T follicular helper cell (primary cell): ENCODE results near the gene SLC12A1.
A peak's percentile ranks its signal among the peaks of the same experiment; 100 is the strongest.

Experiments
- DNase-seq: peaks from one replicate; pipeline ENCODE4 v3.0.0-alpha.2; 2020; ENCODE audit warnings: low read depth
- total RNA-seq, 2 experiments: gene quantifications; one replicate each; lab custom pipeline; 2026; lab: John Stamatoyannopoulos, UW

Gene SLC12A1
- total RNA-seq, result 0 reads per million in 2 experiments

DNA sequence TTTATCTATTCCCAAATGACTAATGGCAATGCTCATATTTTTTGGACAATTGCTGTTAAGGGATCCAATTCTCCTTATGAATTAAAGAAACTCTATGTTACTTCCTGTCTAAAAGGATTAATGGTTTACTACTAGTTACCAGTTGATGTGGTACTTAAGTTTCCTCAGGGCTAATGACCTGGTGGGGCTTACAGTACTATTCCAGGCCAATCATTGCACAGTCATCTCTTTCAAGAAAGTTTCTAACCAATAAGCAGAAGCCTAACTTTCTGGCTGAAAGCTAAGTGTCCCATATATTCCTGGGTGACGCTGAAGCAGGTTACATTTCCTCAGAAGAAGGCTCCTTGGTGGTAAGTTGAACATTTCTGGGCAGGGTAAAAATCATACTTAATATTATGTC, at the start of gene SLC12A1:
Gene SLC12A1, plus strand, starts transcription at position 322 of the 400 bp plus-strand sequence. CDS start 1,418 bp downstream, outside the sequence.
- no peak for DNase-seq

DNA sequence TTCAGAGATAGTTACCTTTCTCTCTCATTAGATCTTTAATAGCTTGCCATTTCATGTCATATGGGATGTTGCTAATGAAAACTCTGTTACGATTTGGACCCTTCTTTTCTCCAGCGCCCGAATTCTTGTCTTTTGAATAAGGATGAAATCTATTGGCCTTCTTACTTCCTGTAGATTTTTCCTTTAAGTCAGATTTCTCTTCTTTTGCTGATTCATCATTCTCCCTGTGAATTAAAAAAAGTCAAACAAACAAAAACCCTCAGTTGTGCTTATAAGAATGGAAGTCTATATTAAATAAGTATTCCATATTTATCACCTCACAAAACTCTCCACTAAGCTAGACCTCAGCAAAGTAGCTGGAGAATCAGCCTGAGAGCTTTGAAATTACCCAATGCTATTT, 37.5 kb upstream of the SLC12A1 start:
- no peak for DNase-seq

DNA sequence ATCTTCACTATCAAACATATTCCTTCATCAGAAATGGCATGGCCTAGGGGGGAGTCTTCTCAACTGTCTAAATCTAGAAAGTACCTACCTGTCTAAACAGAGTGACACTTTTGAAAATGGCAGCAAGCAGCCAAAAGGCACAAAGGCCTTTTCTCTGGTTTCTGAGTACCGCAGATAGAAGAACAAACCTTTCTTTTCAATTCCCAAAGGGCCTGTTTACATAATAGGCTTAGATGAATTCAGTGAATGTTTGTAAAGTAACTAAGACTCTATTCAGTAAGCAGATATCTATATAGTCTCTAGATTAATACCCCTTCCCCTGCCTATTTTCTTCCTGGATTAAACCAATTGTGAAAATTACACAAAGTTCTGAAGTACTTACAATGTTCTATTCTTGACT, 35.1 kb upstream of the SLC12A1 start:
- no peak for DNase-seq

DNA sequence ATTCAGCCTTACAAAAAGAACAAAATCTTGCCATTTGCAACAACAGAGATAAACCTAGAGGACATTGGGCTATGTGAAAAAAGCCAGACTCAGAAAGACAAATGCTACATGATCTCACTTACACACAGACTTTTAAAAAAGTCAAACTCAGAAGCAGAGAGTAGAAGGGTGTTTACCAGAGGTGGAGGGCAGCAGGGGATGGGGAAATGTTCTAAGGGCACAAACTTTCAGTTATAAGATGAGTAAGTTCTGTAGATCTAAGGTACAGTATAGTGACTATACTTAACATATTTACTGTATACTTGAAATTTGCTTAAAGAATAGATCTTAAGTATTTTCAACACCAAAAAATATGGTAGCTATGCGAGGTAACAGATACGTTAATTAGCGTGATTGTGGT, 31.0 kb upstream of the SLC12A1 start:
- no peak for DNase-seq

DNA sequence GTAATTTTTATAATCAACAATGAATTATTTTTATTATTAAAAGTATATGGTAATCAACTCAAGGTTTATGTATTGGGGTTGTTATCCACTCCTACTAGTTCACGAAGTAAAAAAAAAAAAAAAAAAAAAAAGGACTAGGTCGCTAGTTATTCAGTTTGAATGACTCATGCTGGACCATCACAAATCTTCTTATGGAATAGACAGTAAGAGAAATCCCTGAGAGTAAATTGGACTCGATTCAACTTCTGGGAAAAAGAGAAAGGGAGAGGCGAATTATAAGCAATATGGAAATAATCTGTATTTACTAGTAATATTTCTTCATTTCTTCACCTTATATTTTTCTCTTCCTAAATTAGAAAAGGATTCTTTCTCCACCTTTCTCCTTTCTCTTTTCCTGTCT, 30.0 kb upstream of the SLC12A1 start:
- no peak for DNase-seq

DNA sequence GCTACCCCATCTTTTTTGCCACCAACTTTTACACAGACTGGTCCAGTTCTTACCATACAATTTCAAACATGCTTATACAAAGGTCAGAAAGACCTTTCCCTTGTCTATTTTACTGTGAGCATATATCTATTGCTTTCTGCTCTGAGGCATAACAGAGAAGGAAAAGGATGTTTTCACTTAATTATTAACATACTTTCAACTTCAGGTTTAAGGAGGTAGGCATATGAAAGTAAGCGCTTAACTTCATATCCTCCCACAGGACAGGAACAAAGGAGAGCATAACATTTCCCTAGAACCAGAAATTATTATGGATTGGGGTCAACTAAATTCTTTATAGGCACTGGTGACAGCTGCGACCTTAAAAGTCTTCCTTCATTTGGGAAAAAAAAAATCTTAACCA, 29.1 kb upstream of the SLC12A1 start:
- no peak for DNase-seq

DNA sequence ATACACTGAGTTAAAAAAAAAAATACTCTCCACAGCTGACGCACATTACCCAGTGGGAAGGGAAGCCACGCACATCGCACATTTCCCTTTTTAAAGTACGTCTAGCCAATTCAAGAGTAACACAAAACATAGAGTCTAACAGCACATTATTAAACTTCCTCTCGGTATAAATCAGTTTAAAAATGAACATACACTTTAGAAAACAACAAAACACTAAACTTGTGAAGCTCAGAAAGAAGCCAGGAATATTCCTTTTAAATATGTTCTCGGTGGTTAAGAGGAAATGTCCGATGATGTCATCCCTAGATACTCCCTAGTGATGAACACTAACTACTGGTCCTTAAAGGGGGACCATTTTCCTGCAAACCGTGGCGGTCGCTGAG, 28.7 kb upstream of the SLC12A1 start:
- DNase-seq, result no peak

DNA sequence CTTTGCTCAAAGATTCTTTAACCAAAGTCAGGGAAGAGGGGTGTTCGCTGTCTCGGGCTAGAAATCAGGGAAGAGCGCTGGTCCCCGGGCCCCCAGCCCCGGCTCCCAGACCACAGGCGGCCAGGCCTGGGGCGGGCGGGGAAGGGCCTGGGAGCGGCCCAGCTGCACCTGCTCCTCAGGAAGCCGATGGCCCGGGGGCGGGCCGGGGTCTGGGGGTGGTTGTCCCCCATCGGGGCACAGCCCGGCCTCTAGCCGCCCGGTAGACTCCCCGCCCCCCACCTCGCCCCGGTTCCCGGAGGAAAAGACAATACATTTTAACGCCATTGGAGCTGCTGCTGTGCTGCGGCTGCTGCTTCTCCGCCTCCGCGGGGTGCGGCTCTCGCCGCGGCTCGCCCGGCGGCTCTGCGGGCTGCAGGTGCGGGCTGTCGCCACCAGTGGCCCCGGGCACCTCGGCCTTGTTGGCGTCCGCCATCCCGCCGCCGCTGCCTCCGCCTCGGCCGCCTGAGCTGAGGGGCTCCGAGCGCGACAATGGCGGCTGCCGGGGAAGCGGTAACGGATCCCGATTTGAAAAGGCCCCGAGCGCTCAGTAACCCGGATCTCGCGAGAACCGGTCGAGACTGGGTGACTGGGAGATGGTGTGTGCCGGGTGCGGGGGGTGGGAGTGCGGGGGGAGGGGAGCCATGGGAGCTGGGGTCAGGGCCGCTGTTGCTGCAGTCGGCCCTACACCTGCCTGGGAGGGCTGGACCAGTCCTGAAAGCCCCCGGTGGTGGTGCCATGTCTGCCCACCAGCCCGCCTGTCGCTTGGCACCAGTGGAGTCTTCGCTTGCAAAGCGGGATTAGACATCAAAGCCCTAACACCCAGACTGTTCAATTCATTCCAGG, 28.1 kb upstream of the SLC12A1 start, which contains the start of gene MYEF2:
Gene MYEF2, minus strand, starts transcription at position 530 of the 882 bp plus-strand sequence. Its CDS starts 58 bp downstream, at position 472.
- DNase-seq, result peak; percentile 54

DNA sequence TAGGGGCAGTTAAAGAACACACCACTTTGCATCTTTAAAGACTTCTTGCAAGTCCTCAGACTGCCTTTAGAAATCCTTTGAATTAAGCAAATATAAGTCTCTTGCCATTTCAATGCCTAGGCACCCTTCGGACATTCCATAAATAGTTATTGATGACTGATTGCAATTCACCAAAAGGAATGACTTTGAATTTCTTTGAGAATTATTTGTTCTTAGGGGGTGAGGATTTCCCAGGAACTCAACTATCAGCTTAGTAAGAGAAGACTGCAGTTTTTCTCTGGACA, 27.5 kb upstream of the SLC12A1 start:
- no peak for DNase-seq

DNA sequence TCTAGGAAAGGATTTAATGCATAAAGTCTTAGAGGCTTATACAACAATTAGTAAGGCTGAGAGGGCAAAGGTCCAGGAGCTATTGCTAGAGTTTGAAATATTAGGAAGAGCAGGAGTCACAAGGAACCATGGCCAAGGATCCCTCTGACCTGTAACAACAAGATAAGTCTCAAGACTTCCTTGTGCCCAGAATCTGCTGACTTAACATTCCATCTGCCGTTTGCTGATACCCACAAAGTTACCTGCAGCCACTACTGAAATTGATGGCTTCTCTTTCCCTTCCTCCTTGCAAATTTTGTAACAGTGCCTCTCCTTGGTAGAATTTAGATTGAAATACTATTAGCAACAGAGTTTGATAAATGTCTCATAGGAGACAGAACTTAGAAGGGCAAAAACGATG, 23.4 kb upstream of the SLC12A1 start:
- no peak for DNase-seq

DNA sequence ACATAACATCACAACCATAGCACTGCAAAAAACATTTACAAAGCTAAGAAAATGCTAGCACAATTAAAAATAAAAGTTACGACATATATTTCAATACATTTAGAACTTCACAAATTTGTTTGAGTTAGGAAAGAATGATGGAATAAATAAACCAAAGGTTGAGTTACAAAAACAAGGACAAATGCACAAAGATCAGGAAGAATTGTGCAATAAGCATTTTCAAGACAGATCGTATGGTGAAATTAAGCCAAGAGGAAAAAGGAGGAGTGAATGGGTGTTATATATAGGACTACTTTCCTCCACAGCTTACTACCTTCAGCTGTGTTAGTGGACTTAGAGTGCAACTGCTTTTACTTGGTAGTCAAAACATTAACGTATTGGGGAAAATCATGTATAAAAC, 20.6 kb upstream of the SLC12A1 start:
- no peak for DNase-seq

DNA sequence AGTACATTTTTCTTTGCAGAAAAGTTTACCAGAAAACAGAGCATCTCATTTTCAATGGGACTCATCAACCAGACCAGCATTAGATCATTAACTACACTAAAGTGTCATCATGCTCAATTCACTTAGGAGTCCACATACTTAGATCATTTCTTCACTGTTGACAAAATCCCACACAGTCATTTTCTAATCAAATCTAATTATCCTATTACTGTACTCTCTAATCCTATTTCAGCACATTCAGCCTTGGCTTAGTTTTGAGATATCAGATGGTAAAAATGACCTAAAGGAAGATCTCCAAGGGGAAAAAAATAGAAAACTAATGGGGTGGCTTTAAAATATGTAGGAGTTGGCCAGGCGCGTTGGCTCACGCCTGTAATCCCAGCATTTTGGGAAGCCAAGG, 19.8 kb upstream of the SLC12A1 start:
- DNase-seq, result no peak

DNA sequence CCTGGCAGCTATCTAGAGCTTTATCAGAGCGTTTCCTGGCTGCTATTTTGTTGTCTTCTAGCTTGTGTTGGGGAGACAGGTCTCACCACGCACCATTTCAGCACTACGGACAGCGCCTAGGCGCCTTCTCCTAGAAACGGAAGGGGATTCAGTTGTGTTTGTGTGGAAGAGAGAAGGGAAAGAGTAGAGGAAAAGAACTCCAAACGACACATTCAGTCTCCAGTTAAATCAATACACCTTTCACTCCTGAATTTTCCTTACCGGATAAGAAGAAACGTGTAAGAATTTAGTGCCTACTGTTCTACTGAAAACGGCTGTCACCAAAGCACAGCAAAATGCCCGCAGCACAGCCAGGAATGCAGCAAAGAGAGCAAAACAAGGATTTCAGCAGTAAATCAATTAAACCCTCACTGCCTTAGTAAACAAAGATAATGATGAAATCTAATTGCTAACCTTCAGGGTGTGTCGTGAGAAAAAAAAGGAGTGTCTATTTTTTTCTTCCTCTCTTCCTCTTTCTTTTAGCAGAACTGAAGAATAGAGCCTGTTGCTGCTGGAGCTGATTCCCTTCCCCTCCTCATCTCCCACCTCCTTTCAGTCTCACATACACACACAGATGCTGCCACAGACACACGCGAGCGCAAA, 15.0 kb upstream of the SLC12A1 start:
- DNase-seq, result peak; percentile 3

DNA sequence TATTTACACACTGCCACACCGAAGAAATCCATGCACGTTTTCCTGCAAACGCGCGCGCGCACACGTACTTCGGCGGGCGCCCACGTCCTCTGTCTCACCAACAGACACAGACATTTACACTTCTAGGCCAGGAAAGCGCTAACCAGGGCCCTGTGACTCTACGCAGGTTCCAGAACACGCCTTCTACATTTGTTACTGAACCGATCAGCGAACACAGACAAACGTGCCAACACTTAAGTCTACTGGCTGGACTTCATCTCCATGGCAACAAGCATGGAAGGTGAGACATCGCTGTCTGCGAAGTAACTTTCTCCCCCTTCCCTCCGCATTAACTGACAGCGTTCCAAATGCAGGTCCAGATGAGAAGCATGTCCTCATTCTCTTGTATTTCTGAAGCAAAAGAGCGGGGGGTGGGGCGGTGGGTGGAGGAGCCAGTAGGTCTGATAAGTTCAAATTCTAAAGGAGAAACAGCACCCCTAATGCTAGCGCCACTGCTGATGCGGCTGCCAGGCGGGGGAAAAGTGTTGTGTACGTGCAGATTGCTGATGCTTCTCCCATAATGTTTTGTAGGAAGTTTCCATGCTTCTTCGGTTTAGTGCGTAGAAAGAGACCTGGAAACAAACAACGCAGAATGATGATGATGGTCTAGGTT, 14.4 kb upstream of the SLC12A1 start, which contains the start of gene CTXN2:
Gene CTXN2, plus strand, starts transcription at position 92 of the 652 bp plus-strand sequence. CDS start 9,636 bp downstream, outside the sequence.
- DNase-seq, result no peak

DNA sequence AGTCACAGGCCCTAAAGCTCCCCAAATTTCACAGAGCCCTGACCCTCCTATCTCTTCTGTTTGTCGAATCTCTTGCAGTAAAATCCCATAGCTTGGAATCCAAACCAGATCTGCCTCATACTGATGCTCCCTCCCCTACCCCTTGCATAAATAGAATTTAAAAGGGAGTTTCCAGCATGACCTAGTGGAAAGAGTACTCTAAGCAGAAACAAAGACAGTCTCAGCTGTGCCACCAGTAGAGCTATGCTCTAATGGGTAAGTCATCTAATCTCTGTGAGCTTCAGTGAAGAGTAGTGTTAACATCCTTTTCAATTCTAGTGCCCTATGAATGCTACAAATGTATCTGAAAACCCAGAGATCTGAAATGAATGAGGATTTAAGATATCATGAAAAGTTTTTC, 4.0 kb upstream of the SLC12A1 start:
- DNase-seq, result no peak

DNA sequence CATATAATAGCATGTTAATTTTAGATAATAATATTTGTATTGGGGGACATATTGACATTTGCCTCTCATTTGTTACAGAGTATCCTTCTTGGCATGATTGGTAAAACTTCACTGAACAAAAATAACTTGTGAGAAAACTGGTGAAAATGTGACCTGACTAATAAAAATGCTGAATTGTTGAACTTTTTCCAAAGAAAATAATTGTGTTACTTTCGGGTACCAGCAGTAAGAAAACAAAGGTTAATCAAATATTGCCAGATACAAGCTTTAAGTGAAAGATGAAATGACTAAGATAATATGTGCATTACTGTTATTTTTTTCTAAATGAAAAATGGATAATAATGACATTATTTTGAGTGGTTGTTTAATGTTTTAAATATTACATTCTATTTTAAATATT, 15.2 kb downstream of the SLC12A1 start:
- no peak for DNase-seq

DNA sequence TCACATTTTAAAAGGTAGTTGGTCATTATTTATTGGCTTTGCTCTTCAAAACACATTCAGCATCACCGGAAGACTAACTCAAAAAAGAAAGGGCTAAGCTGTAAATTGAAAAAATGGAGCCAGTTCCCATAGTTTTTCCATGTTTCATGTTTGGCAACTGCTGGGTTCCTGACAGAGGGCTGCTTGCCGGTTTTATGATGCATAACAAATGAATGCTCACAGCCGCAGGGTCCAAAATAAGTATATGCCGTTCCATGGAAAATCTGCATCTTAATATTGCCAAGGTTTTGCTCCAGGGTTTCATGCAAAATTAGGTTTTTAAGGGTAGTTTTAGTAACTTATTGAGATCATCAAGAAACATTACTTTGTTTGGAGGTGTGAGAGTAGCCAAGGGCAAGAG, 15.8 kb downstream of the SLC12A1 start:
- DNase-seq, result no peak

DNA sequence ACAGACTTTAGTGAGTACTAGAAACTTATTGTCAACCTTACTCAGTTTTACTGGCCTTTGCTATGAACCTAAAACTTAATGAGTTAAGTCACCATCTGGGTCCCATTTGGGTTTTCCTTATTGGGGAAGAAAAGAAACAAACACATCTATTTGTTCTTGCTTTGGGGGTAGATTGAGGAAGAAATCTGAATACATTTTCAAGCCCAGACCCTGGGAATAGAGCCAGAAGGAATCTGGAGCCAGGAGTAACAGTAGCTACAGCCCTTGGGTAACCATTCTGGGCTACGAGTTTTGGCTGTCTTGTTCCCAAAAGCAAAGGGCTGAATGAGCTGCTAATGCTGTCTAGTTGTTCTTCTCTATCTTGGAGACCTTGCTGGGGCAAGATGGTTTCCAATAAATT, 16.5 kb downstream of the SLC12A1 start:
- no peak for DNase-seq

DNA sequence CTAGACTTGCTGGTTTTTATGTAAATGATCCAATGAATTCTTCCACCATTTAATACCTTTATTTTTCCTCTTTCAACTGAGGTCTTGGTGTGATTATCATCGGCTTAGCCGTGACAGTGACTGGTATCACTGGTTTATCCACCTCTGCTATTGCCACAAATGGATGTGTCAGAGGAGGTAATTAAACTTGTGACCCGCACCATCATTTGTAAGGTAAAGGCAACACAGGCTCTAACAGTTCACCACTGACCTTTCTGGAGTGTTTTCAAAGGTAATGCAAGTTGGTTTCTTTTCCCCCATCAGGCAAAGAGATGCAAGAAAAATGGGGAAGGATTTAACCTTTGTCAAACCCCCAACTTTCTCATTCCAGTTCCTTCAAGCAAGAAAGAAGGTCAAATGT, 19.7 kb downstream of the SLC12A1 start:
- DNase-seq, result no peak

DNA sequence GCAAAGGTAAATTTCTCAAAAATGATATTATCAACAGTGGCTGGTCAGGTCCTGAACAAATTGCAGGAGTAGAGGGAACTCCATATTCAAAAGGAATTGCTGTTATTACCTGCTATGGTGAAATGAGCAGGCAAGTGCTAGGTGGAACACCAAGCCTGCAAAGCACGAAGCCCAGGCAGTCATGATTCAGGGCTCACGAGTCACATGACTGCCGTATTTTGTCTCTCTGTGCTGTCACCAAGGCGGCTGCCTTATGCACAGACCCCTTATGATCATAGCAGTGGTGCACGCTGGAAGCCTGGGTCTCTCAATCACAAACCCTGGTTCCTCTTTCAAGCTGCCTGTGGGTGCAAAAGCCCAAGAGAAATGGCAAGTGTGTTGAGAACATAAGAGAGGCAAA, 24.4 kb downstream of the SLC12A1 start:
- DNase-seq, result no peak

DNA sequence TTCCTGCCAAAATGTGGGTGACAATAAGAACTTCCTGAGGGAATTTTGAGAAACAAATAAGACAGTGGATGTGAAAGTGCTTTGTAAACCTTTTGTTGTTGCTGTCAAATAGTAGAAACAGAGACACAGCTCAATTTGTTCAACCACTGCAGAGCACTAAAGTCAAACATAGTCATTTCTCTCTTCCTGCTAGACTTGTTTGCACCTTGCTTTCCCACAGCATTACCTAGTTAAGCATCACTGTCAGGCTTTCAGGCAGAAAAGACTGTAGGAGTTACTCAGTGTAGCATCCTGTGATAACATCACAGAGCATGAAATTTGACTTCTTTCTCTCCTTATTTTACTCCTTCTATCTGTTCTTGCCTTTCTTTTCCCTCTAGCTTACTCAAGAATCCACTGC, 27.1 kb downstream of the SLC12A1 start:
- no peak for DNase-seq

DNA sequence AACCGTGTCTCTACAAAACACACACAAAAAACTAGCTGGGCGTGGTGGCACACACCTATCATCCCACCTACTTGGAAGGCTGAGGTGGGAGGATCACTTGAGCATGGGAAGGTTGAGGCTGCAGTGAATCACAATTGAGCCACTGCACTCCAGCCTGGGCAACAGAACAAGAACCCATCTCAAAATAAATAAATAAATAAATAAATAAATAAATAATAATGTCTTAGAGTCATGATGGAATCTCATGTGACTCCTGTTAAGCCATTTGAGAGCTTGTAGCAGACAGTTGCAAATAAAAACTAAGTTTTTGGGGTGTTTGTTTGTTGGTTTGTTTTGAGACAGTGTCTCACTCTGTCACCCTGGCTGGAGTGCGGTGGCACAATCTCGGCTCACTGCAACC, 33.2 kb downstream of the SLC12A1 start:
- no peak for DNase-seq

DNA sequence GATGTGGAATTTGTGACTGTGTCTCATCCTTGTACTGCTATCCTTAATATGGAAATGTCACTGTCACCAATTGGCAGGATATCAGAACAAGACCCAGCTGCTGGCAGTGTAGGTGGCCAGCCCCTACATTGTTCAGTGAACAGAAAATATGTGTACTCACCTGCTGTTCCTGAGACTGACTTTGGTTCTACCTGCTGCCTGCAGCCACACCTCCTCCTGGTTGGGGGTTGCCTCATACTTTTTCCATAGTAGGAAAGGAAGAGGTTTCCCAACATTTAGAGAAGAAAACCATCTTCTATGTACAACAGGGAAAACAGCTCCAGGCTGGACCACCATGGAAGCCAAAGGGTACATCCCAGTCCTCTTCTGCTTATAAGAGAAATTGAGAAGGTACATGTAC, 35.9 kb downstream of the SLC12A1 start:
- no peak for DNase-seq
